ENCODE results near the gene INPP5A.

Gene INPP5A

GRCh38 chr10:132738454-132739224, 201.1 kb downstream of the INPP5A start:
- H3K4me3 ChIP-seq (replicated peaks; ENCODE audit: insufficient read depth, low read length), result no peak overlapping the region
- no peak overlapping the region for H3K27ac ChIP-seq (replicated peaks)
- no peaks in the 10 kb centered on the region for H3K27me3 ChIP-seq (ENCODE audit: insufficient read depth, poor library complexity, severe bottlenecking)
- no peak for DNase-seq (ENCODE audit: low read depth in 1 of 2, low spot score in 1 of 2)
- TF ChIP-seq REST (IDR thresholded peaks at IDR 0.05; ENCODE audit: insufficient replicate concordance, low read depth), result no peak
- no peak for TF ChIP-seq CTCF (IDR thresholded peaks at IDR 0.05; ENCODE audit: insufficient read depth, low read length)
- no peak for TF ChIP-seq SPI1 (IDR thresholded peaks at IDR 0.05; ENCODE audit: borderline replicate concordance, low read depth)
- TF ChIP-seq GABPA (IDR thresholded peaks at IDR 0.05; ENCODE audit: low read depth), result no peak
- TF ChIP-seq POLR2AphosphoS5 (IDR thresholded peaks at IDR 0.05; ENCODE audit: low read depth), result no peak

- Histone ChIP-seq H3K27ac (replicated peaks) (no peak overlapping the region), H3K27me3 (ENCODE audit: insufficient read depth, poor library complexity, severe bottlenecking) (no peaks in the 10 kb centered on the region), H3K4me3 (replicated peaks; ENCODE audit: insufficient read depth, low read length) (no peak overlapping the region)
- no peak for TF ChIP-seq GABPA (IDR thresholded peaks at IDR 0.05; ENCODE audit: low read depth)
- no peak for TF ChIP-seq CTCF (IDR thresholded peaks at IDR 0.05; ENCODE audit: insufficient read depth, low read length)
- TF ChIP-seq REST (IDR thresholded peaks at IDR 0.05; ENCODE audit: insufficient replicate concordance, low read depth), result no peak
- TF ChIP-seq SPI1 (IDR thresholded peaks at IDR 0.05; ENCODE audit: borderline replicate concordance, low read depth), result no peak
- no peak for TF ChIP-seq POLR2AphosphoS5 (IDR thresholded peaks at IDR 0.05; ENCODE audit: low read depth)
- DNase-seq (ENCODE audit: low read depth in 1 of 2, low spot score in 1 of 2), result no peak
Observed at GRCh38 chr10:132739225-132739613, 201.6 kb downstream of the INPP5A start.

- Histone ChIP-seq H3K27me3 (ENCODE audit: insufficient read depth, poor library complexity, severe bottlenecking) (no peaks in the 10 kb centered on the region), H3K4me3 (replicated peaks; ENCODE audit: insufficient read depth, low read length) (no peak overlapping the region), H3K27ac (replicated peaks) (no peak overlapping the region)
- no peak for DNase-seq (ENCODE audit: low read depth in 1 of 2, low spot score in 1 of 2)
- TF ChIP-seq CTCF (IDR thresholded peaks at IDR 0.05; ENCODE audit: insufficient read depth, low read length) (no peak), POLR2AphosphoS5 (IDR thresholded peaks at IDR 0.05; ENCODE audit: low read depth) (no peak), REST (IDR thresholded peaks at IDR 0.05; ENCODE audit: insufficient replicate concordance, low read depth) (no peak), GABPA (IDR thresholded peaks at IDR 0.05; ENCODE audit: low read depth) (no peak), SPI1 (IDR thresholded peaks at IDR 0.05; ENCODE audit: borderline replicate concordance, low read depth) (no peak)
Observed at GRCh38 chr10:132740588-132740987, 203.0 kb downstream of the INPP5A start.
